GM20000 (cell line): ENCODE data around the gene DOCK10.

Experiments
- DNase-seq: peaks from one replicate; pipeline ENCODE4 v3.0.0; 2012; ENCODE audit warnings: low spot score
- TF ChIP-seq, protein P1 (sequence below): IDR thresholded peaks from 2 replicates; pipeline ENCODE4 v1.5.1; 2012; ENCODE audit warnings: mild to moderate bottlenecking, control low read depth; ENCODE audit errors: extremely low read depth, missing control alignments

Gene DOCK10

GRCh38 chr2:224881846-224882245 lies 160.4 kb downstream of the DOCK10 start:
- DNase-seq, result no peak
- TF ChIP-seq, protein P1, sequence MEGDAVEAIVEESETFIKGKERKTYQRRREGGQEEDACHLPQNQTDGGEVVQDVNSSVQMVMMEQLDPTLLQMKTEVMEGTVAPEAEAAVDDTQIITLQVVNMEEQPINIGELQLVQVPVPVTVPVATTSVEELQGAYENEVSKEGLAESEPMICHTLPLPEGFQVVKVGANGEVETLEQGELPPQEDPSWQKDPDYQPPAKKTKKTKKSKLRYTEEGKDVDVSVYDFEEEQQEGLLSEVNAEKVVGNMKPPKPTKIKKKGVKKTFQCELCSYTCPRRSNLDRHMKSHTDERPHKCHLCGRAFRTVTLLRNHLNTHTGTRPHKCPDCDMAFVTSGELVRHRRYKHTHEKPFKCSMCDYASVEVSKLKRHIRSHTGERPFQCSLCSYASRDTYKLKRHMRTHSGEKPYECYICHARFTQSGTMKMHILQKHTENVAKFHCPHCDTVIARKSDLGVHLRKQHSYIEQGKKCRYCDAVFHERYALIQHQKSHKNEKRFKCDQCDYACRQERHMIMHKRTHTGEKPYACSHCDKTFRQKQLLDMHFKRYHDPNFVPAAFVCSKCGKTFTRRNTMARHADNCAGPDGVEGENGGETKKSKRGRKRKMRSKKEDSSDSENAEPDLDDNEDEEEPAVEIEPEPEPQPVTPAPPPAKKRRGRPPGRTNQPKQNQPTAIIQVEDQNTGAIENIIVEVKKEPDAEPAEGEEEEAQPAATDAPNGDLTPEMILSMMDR, result no peak

GRCh38 chr2:224876522-224876921 lies 165.7 kb downstream of the DOCK10 start:
- no peak for DNase-seq
- TF ChIP-seq, protein P1, result no peak

DNA sequence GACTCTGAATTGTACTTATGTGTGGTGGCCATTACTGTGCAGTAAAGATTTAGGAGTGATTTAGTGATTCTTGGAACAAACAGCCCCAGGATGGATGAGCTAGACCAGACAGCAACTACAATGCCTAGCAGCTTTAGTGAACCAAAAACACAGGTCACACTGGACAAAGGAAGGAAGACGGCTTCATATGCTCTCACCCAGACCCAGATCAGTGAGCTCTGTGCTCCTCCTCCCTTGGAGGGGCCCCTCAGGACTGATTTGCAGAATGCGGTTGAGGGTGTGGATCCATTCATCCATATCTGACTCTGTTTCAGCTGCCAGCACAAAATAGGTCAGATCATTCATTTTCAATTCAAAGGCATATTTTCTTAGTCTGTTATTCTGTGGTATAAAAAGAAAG lies 166.4 kb downstream of the DOCK10 start:
- DNase-seq, result peak; percentile 18
- TF ChIP-seq, protein P1, result no peak

GRCh38 chr2:224875153-224875552 lies 167.1 kb downstream of the DOCK10 start:
- TF ChIP-seq, protein P1, result no peak
- DNase-seq, result no peak

GRCh38 chr2:224871813-224872212 lies 170.5 kb downstream of the DOCK10 start:
- no peak for DNase-seq
- TF ChIP-seq, protein P1, result no peak

GRCh38 chr2:224870341-224870740 lies 171.9 kb downstream of the DOCK10 start:
- no peak for DNase-seq
- TF ChIP-seq, protein P1, result no peak

- DNase-seq, result no peak
- TF ChIP-seq, protein P1, result no peak
These were observed 172.6 kb downstream of the DOCK10 start for GRCh38 chr2:224869601-224870233.
